GM20000 (cell line): Measurements from ENCODE around the gene CST9.
"Not testable (repeated sequence)": the region's sequence is repeated elsewhere in the genome, so short reads cannot be mapped to it uniquely, and the experiment has no call there.

Experiments used
- DNase-seq: peaks from one replicate; pipeline ENCODE4 v3.0.0; 2012; ENCODE audit warnings: low spot score
- TF ChIP-seq, protein P1 (sequence below): IDR thresholded peaks from 2 replicates; pipeline ENCODE4 v1.5.1; 2012; ENCODE audit warnings: mild to moderate bottlenecking, control low read depth; ENCODE audit errors: extremely low read depth, missing control alignments

Gene CST9

DNA sequence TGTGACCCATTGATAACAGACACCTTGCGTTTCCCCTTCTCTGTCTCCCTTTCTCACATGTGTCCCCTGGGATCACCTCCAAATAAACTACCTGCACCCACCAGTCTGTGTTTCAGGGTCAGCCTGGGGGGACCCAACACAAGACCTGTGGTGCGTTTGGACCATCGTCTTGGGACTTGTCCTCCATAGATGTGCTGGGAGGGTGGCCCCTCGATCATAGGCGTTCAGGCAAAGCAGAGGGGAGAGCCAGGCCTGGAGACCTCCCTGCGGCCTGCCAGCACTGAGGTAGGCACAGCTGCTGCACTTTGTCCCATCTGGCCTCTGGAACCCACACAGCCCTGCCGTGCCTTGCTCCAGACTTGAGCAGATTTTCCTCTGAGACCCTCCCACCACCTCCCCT lies 18.1 kb downstream of the CST9 start:
- TF ChIP-seq, protein P1, sequence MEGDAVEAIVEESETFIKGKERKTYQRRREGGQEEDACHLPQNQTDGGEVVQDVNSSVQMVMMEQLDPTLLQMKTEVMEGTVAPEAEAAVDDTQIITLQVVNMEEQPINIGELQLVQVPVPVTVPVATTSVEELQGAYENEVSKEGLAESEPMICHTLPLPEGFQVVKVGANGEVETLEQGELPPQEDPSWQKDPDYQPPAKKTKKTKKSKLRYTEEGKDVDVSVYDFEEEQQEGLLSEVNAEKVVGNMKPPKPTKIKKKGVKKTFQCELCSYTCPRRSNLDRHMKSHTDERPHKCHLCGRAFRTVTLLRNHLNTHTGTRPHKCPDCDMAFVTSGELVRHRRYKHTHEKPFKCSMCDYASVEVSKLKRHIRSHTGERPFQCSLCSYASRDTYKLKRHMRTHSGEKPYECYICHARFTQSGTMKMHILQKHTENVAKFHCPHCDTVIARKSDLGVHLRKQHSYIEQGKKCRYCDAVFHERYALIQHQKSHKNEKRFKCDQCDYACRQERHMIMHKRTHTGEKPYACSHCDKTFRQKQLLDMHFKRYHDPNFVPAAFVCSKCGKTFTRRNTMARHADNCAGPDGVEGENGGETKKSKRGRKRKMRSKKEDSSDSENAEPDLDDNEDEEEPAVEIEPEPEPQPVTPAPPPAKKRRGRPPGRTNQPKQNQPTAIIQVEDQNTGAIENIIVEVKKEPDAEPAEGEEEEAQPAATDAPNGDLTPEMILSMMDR: no peak
- DNase-seq: no peak

DNA sequence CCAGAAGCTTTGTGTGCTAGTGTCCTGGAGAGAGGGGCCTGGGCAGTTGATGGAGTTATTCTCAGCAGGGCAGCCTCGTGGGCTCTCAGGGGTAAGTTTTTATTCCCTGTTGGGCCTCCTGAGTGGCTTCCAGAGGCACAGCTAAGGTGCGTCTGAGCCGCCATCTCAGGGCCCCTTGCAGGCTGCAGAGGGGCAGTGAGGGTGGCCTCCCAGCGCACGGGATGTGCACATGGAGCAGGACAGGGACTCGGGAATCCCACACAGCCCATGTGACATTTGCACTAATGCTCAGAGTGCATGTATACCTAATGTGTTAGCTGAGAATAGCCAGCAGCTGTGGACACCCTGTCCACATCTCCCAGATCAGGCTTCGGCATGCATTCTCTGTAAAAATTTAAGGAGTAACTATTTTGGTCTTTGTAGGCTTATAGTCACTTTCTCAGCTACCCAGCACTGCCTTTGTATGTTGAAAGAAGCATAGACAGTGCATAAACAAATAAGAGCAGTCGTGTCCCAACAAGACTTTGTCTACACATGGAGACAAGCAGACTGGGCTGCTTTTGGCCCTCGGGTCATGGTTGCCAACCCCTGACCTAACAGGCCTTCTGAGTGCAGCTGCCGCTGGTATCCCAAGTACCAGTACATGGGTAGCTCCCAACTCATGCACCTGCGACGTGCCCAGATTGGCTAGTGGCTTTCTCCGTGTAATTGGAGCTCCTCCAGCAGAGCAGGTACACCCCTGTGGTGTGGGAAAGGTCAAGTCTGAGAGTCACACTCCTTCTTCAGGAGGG lies 18.8 kb downstream of the CST9 start:
- no peak for DNase-seq
- TF ChIP-seq, protein P1: no peak

DNA sequence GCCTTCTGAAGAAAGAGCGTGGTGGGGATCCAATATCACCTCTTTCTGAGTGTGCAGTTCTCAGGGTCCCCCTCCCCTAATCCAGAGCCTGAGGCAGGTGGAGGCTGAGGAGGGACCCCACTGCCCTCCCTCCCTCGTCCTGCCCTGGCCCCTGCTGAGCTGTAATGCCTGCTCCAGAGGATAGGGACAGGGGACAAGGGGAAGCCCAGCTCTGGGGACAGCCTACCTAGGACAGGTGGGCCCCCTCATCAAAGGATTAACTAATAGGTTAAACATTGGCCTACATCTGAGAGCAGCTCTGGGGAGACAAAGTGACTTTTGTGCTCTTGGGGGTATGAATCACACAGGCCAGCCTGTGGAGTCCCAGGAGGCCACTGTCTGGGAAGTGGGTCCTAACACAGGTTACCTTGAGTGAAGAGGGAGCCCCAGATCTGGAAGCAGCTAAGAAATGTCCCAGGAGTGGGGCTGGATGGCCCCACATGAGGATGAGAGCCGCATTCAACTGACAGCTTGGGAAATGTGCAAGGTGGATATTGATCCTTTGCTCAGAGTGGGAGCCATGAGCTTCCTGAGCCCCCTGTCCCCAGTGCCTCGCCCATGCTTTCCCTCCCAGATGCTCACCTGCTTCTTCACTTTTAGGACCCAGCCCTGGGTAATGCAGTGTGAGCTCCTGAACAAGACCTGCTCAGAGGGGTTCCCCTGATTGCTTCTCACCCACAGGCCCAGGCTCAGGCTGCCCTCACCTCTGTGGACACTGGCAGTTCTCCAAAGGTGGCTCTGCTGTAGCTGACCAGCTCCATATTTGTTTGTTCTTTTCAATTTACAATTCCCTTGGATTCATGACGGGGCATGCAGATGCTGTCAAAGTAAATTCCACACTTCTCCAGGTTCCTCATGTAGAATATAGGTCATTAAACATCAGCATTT lies 19.6 kb downstream of the CST9 start:
- no peak for DNase-seq
- TF ChIP-seq, protein P1: no peak

DNA sequence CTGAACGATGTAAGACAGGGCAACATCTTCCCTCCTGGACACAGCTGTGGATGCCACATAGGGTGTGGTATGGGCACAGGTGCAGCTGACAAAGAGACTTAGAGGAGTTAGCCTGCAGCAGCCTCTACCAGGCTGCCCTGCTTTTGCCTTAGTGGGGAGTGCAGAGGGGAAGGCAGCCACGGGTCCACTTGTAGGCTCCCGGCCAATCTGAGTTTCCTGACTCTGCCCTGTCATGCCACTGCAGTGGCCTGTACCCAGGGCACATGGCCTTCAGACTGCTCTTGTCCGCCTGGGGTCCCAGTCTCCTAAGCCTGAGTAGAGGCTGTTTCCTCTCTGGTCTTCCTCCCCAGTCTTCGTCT lies 20.3 kb downstream of the CST9 start:
- TF ChIP-seq, protein P1: no peak
- no peak for DNase-seq

DNA sequence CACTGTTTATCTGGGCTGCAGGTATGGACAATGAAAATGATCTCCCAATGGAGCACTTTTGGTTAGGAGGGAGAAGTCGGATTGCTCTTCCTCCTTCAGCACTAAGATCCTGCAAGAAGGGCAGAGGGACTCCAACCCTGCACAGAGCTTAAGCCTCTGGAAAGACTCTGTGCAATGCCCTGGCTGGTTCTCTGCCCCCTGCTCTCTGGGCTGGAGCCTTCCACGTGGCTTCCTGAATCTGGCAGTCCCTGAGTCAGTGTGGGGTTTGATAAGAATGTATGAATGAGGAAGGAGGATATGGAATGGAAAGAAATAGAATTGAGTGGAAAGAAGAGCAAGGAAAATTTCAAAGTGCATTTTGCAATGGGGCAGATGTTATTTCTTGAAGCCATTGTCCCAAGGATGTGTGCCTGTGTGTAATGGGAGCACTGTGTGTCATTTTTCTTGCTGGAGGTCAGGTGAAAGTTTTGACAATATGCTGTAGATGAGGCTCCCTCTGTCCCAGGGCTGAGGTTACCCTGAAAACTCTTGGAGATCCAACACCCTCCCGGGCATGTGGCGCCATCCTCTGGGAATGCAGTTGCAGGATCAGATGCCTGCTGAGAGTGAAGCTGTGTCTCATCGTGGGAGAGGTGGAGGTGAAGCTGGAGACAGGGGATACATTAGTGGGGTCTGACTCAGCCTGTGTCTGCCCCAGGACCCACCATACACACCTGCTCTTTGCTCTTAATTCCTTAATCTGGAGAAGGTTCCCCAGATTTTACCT lies 21.1 kb downstream of the CST9 start:
- TF ChIP-seq, protein P1: no peak
- DNase-seq: no peak

DNA sequence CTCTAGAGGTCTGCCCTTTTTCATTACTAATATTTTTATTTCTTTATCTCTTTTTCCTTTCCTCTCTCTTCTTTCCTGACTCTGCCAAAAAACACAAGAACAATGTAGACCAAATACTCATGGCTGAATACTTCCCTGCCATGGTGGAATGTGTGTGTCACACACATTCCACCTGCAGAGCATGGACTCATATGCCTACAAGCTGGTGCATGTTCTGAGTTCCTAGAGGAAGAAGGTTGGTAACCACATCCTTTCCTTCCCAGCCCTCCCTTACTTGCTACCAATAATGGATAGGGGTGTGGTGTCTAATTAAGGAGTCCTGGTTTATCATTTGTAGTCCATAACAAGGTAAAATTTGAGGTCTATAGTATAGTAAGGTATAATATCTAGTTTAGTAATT lies 22.2 kb downstream of the CST9 start:
- TF ChIP-seq, protein P1: no peak

DNA sequence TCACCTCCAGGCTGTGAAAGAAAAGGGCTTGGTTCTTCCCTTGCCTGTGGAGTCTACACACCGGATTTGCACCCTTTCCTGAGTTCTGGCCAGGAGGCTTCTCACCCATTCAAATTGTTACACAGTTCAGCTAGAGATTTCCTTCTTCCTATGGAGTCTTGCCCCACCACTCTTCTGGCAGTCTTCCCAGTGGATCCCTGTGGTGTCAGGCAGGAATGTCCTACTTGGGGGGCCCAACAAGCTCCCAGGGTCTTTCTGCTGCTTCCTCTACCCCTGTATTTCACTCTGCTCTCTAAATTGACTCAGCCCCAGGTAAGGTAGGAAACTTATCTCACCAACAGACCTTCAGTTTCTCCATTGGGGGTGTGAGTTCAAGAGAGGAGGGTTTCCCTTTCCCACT lies 23.4 kb downstream of the CST9 start:
- TF ChIP-seq, protein P1: no peak
- DNase-seq: no peak

More for the DNA sequence above, 22.2 kb downstream of the CST9 start:
- DNase-seq: no peak

DNA sequence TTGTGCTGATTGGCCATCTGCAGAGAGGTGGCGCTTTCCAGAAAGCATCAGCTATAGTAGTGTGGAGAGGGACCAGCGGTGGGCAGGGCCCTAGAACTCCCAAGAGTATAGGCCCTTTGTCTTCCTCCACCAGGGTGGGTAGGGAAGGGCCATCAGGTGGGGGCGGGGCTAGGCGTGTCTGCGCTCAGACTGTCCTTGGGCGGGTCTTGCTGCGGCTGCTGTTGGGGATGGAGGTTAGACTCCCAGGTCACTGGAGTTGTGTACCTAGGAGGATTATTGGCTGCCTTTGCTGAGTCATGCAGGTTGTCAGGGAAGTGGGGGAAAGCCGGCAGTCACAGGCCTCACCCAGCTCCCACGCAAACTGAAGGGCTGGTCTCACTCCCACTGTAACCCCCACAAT lies 23.9 kb downstream of the CST9 start:
- DNase-seq: not testable (repeated sequence)
